ENCODE results near the gene FAM131B.

- TF ChIP-seq EZH2 (IDR thresholded peaks at IDR 0.05; ENCODE audit: low read length) (no peak), CTCF (optimal IDR thresholded peaks at IDR 0.05 in 1 of 3, IDR thresholded peaks at IDR 0.05 in 1 of 3, conservative IDR thresholded peaks at IDR 0.05 in 1 of 3; ENCODE audit: extremely low read depth in 1 of 3, insufficient read depth in 2 of 3, low read length in 3 of 3) (no peak)
Observed at GRCh38 chr7:143405173-143406001, 42.9 kb upstream of the FAM131B start.
